CD4-positive, alpha-beta T cell treated with Interleukin-17A for 4 hours (primary cell): ENCODE results near the gene SEC24C.
"Not testable (repeated sequence)": the region's sequence is repeated elsewhere in the genome, so short reads cannot be mapped to it uniquely, and the experiment has no call there.

Experiments
- DNase-seq: peaks from one replicate; pipeline ENCODE4 v3.0.0-alpha.2; 2020; ENCODE audit warnings: mixed read lengths

Gene SEC24C

DNA sequence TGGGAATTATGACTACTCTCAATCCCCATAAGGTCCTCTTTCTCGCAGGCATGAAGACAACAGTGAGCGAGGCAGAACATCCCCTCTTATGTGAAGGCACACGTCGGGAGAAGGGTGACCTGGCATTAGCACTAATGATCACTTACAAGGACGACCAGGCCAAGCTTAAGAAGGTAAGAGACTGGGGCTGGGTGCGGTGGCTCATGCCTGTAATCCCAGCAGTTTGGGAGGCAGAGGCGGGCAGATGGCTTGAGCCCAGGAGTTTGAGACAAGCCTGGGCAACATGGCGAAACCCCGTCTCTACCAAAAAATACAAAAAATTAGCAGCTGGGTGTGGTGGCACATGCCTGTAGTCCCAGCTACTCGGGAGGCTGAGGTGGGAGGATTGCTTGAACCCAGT lies 51.3 kb downstream of the SEC24C start:
- not testable (repeated sequence) for DNase-seq

DNA sequence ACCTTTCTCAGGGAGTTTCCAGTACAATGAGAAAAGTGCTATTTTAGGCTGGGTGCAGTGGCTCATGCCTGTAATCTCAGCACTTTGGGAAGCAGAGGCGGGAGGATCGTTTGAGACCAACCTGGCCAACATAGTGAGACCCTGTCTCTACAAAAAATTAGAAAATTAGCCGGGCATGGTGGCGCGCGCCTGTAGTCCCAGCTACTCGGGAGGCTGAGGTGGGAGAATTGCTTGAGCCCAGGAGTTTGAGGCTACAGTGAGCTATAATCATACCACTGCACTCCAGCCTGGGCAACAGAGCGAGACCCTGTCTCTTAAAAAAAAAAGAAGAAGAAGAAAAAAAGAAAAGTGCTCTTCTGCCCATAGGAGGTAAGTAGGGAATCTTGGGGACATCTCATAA lies 51.9 kb downstream of the SEC24C start:
- not testable (repeated sequence) for DNase-seq

DNA sequence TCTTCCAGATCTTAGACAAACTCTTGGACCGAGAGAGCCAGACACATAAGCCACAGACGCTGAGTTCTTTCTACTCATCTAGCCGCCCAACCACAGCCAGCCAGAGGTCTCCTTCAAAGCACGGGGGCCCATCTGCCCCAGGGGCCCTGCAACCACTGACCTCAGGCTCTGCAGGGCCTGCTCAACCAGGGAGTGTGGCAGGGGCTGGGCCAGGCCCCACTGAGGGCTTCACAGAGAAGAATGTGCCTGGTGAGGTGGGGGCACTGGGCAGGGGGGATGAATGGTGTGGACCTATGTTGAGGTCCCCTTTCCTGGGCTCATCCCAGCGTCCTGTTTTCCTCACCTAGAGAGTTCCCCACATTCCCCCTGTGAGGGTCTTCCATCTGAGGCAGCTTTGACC lies 52.6 kb downstream of the SEC24C start:
- no peak for DNase-seq

DNA sequence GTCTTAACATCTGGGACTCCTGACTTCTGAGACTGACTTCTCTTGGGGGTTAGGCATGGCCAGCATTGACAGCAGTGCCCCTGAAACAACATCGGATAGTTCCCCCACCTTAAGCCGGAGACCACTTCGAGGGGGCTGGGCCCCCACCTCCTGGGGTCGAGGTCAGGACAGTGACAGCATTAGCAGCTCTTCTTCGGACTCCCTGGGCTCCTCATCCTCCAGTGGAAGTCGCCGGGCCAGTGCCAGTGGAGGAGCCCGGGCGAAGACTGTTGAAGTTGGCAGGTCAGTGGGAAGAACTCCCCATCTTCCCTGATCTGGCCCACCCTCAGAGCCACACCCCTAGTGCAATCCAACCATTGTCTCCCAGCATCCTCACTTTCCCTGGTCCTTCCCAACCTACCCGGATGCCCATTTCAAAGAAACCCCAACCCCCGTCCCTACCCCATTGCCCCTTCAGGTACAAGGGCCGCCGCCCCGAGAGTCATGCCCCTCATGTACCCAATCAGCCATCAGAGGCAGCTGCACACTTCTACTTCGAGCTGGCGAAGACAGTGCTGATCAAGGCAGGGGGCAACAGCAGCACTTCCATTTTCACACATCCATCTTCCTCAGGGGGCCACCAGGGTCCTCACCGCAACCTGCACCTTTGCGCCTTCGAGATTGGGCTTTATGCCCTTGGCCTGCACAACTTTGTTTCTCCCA lies 53.3 kb downstream of the SEC24C start:
- no peak for DNase-seq

DNA sequence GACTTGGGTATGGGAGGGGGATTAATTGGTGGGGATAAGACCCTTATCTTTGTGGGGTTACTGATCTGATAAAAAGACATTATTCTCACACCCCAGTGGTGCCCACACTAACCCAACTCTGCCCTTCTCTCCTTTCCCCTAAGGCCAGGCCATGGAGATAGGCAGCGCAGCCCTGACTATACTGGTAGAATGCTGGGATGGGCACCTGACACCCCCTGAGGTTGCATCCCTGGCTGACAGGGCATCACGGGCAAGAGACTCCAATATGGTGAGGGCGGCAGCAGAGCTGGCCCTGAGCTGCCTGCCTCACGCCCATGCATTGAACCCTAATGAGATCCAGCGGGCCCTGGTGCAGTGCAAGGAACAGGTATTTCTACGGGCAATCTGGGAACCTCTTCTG lies 53.9 kb downstream of the SEC24C start:
- DNase-seq: no peak

DNA sequence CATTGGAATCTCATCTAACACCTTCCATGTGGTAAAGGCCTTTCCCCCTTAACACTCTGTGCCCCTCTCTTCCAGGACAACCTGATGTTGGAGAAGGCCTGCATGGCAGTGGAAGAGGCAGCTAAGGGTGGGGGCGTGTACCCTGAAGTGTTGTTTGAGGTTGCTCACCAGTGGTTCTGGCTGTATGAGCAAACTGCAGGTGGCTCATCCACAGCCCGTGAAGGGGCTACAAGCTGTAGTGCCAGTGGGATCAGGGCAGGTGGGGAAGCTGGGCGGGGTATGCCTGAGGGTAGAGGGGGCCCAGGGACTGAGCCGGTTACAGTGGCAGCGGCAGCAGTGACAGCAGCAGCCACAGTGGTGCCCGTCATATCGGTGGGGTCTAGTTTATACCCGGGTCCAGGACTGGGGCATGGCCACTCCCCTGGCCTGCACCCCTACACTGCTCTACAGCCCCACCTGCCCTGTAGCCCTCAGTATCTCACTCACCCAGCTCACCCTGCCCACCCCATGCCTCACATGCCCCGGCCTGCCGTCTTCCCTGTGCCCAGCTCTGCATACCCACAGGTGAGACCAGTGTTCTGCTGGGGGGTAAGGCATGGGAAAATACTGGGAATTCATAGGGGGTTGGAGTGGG lies 54.9 kb downstream of the SEC24C start:
- no peak for DNase-seq

DNA sequence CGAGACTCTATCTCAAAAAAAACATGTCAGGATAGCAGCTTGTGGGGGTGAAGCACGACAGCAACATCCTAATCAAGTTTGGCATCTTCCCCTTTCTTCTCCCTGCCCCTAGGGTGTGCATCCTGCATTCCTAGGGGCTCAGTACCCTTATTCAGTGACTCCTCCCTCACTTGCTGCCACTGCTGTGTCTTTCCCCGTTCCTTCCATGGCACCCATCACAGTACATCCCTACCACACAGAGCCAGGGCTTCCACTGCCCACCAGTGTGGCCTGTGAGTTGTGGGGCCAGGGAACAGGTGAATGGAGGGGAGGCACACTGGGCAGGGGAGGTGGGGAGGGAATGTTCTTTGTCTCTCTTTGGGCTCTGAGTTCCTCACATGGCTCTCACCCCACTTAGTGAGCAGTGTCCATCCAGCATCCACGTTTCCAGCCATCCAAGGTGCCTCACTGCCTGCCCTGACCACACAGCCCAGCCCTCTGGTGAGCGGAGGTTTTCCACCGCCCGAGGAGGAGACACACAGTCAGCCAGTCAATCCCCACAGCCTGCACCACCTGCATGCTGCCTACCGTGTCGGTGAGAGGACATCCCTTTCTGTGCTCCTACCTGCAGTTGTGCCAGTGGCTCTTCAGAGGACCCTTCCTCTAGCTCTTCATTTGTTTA lies 55.9 kb downstream of the SEC24C start:
- DNase-seq: no peak

DNA sequence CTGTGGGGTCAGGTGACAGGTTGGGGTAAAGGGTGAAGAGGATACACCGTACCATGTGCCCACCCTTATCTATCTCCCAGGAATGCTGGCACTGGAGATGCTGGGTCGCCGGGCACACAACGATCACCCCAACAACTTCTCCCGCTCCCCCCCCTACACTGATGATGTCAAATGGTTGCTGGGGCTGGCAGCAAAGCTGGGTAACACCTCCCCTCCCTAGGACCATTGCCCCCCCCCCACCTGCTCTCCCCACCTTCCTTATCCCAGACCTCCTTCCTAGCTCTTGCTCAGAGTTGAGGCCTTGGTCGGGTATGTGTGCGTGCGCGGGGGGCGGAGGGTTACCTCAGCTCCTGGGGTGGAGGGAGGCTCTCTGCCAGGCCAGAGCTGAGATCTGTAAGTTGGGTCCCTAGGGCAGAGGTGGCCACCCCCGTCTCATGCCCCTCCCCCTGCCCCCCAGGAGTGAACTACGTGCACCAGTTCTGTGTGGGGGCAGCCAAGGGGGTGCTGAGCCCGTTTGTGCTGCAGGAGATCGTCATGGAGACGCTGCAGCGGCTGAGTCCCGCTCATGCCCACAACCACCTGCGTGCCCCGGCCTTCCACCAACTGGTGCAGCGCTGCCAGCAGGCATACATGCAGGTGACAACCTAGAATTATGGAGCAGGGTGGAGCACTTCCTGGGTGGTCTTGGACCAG lies 56.5 kb downstream of the SEC24C start:
- no peak for DNase-seq

DNA sequence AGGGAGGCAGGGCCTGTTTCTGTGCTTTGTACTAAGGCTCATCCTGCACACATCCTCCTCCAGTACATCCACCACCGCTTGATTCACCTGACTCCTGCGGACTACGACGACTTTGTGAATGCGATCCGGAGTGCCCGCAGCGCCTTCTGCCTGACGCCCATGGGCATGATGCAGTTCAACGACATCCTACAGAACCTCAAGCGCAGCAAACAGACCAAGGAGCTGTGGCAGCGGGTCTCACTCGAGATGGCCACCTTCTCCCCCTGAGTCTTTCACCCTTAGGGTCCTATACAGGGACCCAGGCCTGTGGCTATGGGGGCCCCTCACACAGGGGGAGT lies 57.0 kb downstream of the SEC24C start:
- no peak for DNase-seq

DNA sequence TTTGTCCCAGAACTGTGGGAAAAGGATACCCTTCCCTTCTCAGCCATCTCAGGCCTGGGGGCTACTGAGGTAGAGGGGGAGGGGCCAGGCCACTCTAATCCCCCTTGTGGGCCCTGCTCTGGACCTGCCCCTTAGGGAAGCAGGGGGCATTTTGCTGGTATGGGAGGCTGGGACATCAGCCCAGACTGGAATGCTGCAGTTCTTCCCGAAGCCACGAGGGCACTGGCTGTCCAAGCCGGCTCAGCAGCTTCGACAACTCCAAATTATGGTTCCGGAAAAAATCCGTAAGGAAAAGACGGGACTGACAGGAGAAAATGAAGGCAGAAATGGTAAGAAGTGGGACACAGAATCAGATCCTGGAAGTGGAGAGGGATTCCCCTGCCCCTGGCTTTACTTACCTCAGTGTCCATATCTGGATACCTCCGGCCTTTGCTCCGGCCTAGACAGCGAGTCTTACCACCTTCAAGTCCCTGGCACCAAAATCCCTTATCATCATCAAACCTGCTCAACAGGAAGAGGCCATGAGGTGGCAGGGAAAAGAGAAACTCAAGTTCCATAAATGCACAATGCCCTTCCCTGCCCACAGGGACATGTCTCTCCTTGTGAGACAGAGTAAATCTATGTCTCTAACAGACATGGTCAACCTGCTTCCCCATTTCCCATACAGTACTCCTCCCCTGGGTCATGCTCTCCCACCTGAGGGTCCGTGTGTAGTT lies 58.3 kb downstream of the SEC24C start:
- no peak for DNase-seq

DNA sequence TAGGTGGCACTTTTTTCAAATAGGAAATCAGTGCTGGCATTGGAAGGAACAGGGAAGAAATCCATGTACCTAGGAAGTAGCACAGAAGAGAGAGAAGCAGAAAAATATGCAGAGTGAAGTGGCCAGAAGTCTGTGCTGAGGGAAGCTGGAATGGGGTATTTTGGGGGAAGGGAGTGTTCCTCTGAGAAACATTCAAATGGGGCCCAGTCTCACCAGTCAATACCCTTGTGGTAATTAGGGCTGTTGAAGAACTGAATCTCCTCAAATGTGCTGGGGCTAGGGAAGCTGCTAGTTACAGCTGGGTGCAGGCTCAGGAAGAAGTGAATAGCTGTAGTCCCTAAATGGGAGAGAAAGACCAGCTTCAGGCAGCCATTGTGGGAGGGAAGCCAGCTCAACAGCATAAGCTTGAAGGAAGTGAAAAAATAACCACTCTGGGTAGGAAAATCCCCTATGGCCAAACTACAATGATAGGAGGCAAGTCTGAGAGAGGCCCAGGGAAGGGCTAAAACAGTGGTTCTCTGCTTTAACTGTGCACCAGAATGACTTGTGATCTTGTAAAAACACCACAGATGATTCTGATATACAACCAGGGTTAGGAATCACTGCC lies 59.6 kb downstream of the SEC24C start:
- no peak for DNase-seq

DNA sequence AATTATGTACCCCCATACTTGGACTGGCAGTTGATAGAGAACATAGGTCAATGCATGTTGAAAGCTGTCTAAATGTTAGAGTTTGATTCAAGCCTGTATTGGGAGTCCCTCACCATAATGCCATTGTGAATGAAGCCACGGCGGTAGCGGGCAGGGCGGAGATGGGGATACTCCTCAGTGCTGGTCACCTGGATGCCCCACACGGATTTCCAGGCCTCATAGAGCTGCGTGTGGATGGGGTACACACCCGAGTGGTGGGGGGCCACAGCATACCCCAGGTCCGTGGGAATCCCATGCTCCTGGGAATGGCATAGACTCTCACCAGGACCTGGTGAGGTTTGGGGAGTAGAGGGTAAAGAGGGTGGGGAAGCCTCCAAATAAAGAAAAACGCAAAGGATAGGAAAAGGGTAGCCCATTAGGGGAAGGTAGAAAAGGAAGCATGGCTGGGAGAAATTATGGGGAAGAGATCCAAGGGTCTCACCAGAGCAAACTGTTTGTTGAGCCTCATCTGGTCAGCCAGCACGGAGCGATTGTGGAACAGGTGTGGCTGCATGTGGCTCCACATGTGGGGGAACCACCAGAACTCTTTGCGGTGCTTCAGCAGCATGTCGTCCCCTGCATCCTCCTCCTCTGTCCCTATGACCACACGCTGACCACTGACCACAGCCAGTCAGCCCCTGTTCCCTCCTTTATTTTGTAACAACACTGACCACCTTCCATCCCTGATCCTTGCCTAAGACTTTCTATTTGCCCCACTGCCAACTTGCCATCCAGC lies 62.2 kb downstream of the SEC24C start:
- DNase-seq: no peak

DNA sequence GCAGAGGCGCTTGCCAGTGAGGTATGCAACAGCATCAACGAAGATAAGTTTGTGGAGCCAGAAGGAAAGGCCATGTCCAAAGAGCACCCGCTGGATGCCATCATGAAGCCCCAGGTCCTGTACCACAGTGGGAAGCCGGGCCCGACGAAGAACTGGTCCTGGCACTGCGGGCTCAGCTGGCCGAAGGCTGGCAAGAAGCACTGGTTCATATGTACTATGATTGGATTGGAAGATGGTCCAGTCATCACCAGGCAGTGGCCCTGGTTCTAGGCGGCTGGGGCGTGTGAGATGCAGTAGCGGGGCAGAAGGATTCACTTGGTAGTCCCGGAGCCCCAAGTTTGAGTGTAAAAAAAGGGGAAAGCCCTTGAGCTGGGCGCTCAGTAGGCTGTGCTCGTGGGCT lies 63.3 kb downstream of the SEC24C start:
- DNase-seq: no peak

DNA sequence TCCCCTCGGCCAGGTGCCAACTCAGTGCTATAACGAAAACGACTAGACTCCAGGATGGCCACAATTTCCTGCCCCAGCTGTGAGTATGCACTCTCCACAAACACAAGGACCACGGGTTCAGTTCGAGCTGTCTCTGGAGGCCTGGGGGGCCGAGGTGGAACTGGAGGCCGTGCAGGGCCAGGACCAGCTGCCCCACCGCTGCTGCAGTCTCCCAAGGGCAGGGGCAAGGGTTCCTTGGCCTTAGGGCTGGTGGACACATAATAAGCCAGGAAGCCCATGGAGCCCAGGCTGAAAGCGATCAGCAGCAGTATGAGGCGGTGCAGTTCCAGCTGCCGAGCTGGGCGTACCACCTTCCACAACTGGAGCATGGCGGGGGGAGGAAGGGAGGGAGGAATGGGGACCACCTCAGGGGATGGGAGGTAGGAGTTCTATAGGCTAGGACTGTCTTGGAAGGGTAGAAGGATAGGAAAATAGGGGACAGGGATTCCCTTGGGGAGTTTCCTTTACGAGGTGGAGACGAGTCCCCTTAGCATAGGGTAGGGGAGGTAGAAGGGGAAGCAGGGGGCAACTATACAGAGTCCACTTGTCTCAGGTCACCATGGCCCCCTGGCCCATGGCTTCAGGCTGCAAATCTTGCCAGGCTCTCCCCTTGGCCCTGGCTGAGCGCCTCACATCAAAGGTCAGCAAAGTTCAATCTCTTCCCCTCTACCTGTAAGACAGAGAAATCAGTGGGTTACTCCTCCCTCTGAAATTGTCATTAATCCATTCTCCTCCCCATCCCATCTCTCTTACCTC lies 64.0 kb downstream of the SEC24C start:
- DNase-seq: no peak

DNA sequence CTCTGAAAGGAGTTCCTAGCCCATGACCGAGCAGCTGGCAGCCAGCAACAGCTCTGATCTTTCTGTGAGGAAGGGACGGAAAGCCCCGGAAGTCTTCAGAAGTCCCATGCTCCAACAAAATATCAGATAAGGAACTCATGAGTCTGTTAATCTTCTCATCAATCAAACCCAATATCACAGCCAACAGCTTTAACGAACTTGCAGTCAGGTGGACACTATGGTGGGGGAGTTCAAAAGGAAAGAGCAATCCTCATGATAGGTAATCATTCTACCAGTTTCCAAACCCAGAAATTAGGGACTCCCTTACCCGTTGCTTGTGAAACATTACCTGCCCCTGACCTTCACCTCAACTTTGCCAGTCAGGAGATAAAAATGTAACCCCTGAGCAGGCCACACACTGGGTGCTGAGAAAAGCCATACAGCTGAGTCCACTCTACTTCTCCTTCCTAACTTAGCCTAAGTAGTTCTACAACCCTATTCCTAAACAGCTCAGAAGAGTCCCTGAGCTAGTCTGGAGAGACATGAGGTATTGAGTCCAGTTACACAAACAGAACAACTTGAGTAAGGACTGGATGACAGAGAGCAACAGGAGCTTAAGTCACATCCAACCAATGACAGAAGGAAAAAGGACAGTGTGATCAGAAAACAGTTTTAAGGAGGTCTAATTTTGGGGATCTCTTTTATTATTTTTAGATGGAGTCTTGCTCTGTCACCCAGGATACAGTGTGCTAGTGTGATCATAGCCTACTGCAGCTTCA lies 65.1 kb downstream of the SEC24C start:
- DNase-seq: no peak

DNA sequence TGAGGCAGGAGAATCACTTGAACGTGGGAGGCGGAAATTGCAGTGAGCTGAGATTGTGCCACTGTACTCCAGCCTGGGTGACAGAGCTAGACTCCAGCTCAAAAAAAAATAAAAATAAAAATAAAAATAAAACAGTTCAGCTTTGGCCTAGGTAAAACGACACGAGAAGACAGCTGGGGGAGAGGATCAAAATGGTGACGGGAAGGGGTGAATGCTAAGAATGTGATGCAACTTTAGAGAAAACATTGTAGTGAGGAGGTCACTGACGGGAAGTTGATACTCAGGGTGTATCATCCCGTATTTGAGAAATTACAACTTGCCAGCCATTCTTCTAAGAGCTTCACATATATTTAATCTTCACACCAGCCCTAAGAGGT lies 66.2 kb downstream of the SEC24C start:
- no peak for DNase-seq

DNA sequence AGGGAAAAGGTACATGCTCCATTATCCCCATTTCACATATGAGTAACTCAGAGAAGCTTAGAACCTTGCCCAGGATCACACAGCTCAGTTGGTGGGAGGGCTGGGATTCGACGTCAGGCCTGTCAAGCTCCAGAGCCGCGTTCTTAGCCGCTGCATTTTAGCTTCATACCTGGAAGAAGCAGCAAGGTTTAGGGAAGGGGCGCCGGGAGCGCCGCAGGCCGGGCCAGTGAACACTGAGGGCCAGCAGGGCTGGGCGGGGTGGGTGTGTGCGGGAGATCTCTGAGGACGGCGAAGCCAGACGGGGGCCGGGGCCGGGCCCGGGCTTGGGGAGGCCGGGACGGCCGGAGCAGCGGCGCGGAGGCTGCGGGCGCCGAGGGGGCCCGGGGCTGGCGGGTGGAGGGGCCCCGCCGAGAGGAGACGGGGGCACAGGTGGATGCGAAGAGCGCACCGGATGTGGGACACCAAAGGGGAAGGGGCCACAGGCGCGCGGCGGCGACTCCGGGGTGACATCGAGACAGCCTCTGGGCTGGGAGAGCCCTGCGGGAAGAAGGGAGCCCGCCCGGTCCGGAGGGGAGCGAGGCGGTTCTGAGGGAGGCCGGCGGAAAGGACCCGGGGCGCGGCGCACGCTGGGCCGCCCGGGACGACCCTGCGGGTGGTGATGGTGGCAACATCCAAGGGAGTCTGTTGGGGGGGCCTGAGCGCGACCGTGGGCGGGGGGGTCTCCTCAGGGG lies 66.7 kb downstream of the SEC24C start:
- DNase-seq: peak; percentile 78

DNA sequence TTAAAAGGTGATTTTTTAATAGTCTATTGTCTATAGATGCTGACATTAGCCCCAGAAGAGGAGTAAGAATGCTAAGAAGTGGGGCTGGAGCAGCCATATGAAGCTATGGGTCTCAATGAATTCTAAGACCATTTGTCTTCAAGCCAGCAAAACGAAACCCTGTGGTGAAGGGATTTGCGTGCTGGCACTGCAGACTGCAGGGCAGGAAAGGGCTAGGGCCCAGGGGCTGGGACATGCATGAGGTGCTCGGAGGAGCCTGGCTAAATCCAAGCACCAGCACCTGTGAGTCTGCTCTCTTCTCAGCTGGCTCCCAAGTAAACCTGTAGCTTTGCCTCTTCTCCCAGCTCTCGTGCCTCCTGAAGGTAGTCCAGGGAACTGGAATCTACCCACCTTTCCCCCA lies 68.5 kb downstream of the SEC24C start:
- no peak for DNase-seq

DNA sequence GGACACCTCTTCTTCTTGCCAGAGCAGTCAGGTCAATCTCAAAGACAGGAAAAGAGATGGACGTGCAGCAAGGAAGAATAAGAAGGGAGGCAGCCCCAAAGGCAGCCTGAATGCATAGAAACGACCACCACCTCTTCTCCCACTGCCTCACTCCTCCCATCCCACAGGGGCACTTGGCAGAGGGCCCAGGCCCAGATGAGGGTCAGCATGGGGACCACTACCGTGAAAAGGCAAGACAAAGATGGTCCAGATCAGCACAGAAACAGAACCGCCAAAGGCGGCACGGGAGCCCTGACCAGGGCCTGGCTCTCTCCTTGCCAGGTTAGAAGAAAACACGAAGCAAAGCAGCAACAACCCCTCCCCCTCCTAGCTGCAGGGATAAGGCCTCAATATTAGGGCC lies 69.2 kb downstream of the SEC24C start:
- no peak for DNase-seq
